Neural cell (in vitro differentiated cells): Measurements from ENCODE around the gene ITGB4.

Experiments
- EP300 ChIP-seq: fragments of 450-650 bp; conservative IDR thresholded peaks from 2 replicates; pipeline ENCODE4 v1.6.1; 2014; ENCODE audit warnings: antibody characterized with exemption, mild to moderate bottlenecking, moderate library complexity; ENCODE audit not compliant: poor library complexity, severe bottlenecking
- EZH2 ChIP-seq: fragments of 200-600, 300-800 bp; shearing (Covaris generic), sonication (generic); IDR thresholded peaks from 2 replicates; pipeline ENCODE4 v1.6.1; 2014; ENCODE audit warnings: antibody characterized with exemption, low read length, borderline replicate concordance, mild to moderate bottlenecking; ENCODE audit not compliant: insufficient read depth, poor library complexity, severe bottlenecking
- MXI1 ChIP-seq: fragments of 450-650 bp; conservative IDR thresholded peaks from 2 replicates; pipeline ENCODE4 v1.6.1; 2014; ENCODE audit warnings: antibody characterized with exemption, mild to moderate bottlenecking; ENCODE audit not compliant: poor library complexity, severe bottlenecking
- POLR2AphosphoS5 ChIP-seq: IDR thresholded peaks from 2 replicates; pipeline ENCODE4 v1.6.1; 2012
- RAD21 ChIP-seq: fragments of 450-650 bp; conservative IDR thresholded peaks from 2 replicates; pipeline ENCODE4 v1.6.1; 2014; ENCODE audit warnings: antibody characterized with exemption, mild to moderate bottlenecking, moderate library complexity
- TAF1 ChIP-seq: IDR thresholded peaks from 2 replicates; pipeline ENCODE4 v1.6.1; 2012; ENCODE audit warnings: low read depth
- TF ChIP-seq, protein P1 (sequence below): fragments of 450-650 bp; IDR thresholded peaks from 2 replicates; pipeline ENCODE4 v1.5.1; 2014; ENCODE audit warnings: antibody characterized with exemption, mild to moderate bottlenecking, moderate library complexity; ENCODE audit not compliant: poor library complexity, severe bottlenecking
- TF ChIP-seq, protein P2 (sequence below): IDR thresholded peaks from 2 replicates; pipeline ENCODE4 v1.6.1; 2012; ENCODE audit warnings: borderline replicate concordance

DNA sequence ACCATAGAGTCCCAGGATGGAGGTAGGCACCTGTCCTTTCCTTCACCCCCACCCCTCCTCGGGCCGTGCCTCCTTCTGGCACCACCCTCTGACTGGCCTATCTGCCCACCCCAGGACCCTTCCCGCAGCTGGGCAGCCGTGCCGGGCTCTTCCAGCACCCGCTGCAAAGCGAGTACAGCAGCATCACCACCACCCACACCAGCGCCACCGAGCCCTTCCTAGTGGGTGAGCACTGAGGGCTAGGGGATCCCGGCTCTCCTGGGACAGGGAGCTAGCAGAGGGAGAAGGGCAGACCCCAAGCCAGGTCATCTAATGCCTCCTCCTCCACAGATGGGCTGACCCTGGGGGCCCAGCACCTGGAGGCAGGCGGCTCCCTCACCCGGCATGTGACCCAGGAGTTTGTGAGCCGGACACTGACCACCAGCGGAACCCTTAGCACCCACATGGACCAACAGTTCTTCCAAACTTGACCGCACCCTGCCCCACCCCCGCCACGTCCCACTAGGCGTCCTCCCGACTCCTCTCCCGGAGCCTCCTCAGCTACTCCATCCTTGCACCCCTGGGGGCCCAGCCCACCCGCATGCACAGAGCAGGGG is 35.9 kb downstream of the ITGB4 start:
- TF ChIP-seq, protein P1, sequence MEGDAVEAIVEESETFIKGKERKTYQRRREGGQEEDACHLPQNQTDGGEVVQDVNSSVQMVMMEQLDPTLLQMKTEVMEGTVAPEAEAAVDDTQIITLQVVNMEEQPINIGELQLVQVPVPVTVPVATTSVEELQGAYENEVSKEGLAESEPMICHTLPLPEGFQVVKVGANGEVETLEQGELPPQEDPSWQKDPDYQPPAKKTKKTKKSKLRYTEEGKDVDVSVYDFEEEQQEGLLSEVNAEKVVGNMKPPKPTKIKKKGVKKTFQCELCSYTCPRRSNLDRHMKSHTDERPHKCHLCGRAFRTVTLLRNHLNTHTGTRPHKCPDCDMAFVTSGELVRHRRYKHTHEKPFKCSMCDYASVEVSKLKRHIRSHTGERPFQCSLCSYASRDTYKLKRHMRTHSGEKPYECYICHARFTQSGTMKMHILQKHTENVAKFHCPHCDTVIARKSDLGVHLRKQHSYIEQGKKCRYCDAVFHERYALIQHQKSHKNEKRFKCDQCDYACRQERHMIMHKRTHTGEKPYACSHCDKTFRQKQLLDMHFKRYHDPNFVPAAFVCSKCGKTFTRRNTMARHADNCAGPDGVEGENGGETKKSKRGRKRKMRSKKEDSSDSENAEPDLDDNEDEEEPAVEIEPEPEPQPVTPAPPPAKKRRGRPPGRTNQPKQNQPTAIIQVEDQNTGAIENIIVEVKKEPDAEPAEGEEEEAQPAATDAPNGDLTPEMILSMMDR, result no peak
- TF ChIP-seq POLR2AphosphoS5, result no peak
- no peak for TF ChIP-seq EZH2
- TF ChIP-seq, protein P2, sequence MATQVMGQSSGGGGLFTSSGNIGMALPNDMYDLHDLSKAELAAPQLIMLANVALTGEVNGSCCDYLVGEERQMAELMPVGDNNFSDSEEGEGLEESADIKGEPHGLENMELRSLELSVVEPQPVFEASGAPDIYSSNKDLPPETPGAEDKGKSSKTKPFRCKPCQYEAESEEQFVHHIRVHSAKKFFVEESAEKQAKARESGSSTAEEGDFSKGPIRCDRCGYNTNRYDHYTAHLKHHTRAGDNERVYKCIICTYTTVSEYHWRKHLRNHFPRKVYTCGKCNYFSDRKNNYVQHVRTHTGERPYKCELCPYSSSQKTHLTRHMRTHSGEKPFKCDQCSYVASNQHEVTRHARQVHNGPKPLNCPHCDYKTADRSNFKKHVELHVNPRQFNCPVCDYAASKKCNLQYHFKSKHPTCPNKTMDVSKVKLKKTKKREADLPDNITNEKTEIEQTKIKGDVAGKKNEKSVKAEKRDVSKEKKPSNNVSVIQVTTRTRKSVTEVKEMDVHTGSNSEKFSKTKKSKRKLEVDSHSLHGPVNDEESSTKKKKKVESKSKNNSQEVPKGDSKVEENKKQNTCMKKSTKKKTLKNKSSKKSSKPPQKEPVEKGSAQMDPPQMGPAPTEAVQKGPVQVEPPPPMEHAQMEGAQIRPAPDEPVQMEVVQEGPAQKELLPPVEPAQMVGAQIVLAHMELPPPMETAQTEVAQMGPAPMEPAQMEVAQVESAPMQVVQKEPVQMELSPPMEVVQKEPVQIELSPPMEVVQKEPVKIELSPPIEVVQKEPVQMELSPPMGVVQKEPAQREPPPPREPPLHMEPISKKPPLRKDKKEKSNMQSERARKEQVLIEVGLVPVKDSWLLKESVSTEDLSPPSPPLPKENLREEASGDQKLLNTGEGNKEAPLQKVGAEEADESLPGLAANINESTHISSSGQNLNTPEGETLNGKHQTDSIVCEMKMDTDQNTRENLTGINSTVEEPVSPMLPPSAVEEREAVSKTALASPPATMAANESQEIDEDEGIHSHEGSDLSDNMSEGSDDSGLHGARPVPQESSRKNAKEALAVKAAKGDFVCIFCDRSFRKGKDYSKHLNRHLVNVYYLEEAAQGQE, result no peak
- no peak for TF ChIP-seq EP300
- TF ChIP-seq RAD21, result no peak
- no peak for TF ChIP-seq MXI1
- no peak for TF ChIP-seq TAF1
